ENCODE measurements around the gene FGF9.

Gene FGF9

DNA sequence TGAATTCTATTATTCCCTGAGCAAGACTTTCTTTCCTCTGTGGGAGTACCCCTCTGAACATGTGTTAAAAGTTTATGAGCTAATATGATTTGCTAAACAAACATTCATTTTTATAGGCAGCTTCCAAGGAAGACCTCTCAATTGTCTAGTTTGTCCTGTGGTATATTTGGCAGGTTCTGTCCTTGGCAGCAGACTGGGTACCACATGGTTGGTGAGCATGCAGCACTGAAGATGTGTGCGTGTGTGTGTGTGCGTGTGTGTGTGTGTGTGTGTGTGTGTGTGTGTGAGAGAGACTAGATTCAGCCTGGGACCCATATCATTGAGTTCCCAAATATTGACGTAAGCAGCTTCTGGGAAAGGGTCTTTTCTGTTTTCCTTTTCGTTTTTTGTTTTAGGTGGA, 24.0 kb downstream of the FGF9 start:
- TF ChIP-seq, protein P1, sequence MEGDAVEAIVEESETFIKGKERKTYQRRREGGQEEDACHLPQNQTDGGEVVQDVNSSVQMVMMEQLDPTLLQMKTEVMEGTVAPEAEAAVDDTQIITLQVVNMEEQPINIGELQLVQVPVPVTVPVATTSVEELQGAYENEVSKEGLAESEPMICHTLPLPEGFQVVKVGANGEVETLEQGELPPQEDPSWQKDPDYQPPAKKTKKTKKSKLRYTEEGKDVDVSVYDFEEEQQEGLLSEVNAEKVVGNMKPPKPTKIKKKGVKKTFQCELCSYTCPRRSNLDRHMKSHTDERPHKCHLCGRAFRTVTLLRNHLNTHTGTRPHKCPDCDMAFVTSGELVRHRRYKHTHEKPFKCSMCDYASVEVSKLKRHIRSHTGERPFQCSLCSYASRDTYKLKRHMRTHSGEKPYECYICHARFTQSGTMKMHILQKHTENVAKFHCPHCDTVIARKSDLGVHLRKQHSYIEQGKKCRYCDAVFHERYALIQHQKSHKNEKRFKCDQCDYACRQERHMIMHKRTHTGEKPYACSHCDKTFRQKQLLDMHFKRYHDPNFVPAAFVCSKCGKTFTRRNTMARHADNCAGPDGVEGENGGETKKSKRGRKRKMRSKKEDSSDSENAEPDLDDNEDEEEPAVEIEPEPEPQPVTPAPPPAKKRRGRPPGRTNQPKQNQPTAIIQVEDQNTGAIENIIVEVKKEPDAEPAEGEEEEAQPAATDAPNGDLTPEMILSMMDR (conservative IDR thresholded peaks at IDR 0.05), result no peak
- no peak for TF ChIP-seq ZFX (IDR thresholded peaks at IDR 0.05)
- H3K27ac ChIP-seq, result no peak overlapping the region

DNA sequence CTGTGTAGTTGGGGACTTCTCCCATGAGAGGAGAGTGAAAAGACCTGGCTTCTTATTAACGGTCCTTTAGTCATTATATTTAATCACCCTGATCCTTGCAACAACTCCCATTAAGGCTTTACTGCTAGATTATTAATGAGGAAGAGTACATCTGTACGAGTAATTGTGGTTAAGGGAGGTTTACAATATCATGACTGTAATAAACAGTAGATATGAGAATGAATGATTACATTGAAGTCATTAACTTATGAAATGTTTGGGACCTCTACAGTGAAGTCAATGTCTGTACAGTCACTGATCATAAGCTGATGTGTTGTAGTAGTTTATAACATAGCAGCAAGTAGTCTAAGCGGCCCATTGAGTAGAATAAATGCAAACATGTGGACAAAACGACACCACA, 24.7 kb downstream of the FGF9 start:
- no peak overlapping the region for H3K27ac ChIP-seq
- TF ChIP-seq, protein P1 (conservative IDR thresholded peaks at IDR 0.05), result no peak
- no peak for TF ChIP-seq ZFX (IDR thresholded peaks at IDR 0.05)

DNA sequence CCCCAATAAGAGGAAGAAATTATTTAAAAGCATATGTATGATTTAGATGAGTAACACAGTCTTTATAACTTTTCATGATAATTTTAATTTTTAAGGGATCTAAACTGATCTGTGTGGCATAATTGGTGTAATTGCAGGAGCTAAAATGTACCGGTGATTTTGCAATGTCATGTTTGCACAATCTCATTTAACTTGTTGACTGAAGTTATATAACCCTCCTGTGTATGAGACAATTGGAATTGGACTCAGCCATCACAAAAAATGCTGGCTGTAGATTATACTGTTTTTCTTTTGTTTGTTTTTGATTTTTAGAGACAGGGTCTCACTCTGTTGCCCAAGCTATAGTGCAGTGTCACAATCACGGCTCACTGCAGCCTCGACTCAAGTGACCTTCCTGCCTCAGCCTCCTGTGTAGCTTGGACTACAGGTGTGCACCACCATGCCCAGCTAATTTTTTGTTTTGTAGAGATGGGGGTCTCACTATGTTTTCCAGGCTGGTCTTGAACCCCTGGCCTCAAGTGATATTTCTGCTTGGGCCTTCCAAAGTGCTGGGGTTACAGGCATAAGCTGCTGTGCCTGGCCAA, 26.1 kb downstream of the FGF9 start:
- TF ChIP-seq ZFX (IDR thresholded peaks at IDR 0.05), result no peak
- TF ChIP-seq, protein P1 (conservative IDR thresholded peaks at IDR 0.05), result no peak

DNA sequence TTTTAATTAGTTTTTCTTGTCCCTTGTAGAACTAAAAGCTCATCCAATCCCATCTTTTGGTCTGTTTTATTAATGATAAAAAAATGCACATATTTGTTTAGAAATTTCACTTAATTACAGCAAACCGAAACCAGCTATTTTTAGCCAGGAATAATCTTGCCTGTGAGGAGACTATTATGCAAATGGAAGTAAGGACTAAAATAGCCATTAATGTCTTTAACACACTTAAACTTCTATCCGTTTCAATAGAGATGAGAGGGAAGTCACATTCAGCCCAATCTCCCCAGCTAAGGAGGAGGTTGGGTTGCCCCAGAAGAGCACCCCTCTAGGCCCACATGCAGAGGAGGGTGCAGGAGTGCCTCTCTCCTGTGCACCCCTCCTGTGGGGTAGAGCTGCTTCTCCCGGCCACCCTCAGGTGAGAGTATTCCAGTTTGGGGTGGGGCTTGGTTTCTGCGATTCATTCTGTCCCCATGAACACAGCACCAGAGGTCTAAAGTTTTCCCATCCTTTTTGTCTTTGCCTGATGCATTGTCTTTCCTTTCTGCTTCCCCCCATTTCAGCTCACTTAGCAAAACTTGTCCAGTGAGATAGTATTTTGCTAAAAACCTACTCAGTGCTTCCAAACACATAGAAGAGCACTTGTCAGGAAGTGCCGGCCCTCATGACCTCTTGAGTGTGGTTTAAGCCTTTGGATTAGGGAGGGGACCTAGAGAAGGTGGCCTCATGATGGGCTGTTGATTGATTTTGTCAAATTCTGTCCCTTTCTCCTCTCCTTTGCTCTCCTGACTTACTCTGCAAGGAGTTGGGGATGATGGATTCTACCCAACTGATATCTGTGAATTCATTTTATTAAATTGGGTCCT, 28.2 kb downstream of the FGF9 start:
- no peak overlapping the region for H3K27ac ChIP-seq
- TF ChIP-seq ZFX (IDR thresholded peaks at IDR 0.05), result no peak
- TF ChIP-seq, protein P1 (conservative IDR thresholded peaks at IDR 0.05), result no peak

More for the DNA sequence above, 26.1 kb downstream of the FGF9 start:
- no peak overlapping the region for H3K27ac ChIP-seq

DNA sequence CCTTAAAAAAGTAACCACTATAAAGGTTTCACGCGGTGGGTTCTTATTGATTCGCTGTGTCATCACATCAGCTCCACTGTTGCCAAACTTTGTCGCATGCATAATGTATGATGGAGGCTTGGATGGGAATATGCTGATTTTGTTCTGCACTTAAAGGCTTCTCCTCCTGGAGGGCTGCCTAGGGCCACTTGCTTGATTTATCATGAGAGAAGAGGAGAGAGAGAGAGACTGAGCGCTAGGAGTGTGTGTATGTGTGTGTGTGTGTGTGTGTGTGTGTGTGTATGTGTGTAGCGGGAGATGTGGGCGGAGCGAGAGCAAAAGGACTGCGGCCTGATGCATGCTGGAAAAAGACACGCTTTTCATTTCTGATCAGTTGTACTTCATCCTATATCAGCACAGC, 30.6 kb downstream of the FGF9 start:
- no peak overlapping the region for H3K27ac ChIP-seq
- no peak for TF ChIP-seq ZFX (IDR thresholded peaks at IDR 0.05)
- TF ChIP-seq, protein P1 (conservative IDR thresholded peaks at IDR 0.05), result no peak

DNA sequence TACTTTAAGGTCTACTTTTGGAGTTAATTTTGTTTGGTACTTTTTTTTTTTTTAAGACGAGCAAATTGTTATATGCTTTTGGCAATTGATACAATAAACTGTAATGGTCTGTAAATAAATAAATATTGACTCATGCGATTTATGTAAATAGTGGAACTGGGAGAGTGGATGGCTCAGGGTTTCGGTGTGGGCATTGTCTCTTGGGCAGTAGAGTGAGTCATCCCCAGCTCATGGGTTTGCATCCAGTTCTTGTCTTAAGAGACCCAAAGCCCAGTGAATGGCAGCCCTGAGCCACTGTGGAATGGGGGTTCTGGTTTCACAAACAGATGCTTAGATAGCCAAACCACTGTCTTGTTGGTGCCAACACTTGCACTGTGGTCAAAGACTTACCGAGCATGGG, 33.0 kb downstream of the FGF9 start:
- TF ChIP-seq, protein P1 (conservative IDR thresholded peaks at IDR 0.05), result no peak
- TF ChIP-seq ZFX (IDR thresholded peaks at IDR 0.05), result no peak
- H3K27ac ChIP-seq, result no peak overlapping the region

DNA sequence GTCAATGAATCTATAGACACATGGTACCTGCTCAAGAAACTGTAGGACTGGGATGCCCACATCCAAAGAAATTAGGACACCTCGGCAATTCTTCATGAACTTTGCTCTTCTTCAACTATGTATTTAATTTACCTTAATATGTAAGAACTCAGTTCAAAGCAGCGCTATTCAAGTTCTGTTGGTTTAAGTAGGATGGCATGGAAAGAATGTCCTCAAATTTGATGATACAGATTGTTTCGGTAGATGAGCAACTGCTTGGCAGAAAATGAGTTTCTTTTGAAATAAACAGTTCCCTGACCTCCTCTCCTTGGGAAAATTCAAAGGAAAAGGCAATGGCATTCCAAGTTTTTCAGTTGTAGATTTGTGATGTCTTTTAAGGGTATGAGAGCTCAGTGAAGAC, 36.7 kb downstream of the FGF9 start:
- H3K27ac ChIP-seq, result no peak overlapping the region
- TF ChIP-seq, protein P1 (conservative IDR thresholded peaks at IDR 0.05), result no peak
- TF ChIP-seq ZFX (IDR thresholded peaks at IDR 0.05), result no peak
